Breast epithelium (tissue), 4 donors: ENCODE results near the gene FAM181A. TPM values are rescaled to one million over a fixed set of nuclear protein-coding genes. Genes with fewer than 3 reads are reported as not detected.

Source experiments
- DNase-seq, 2 donors: peaks; one replicate each; pipeline ENCODE4 v3.0.0-alpha.2; 2019; ENCODE audit warnings: low spot score in 2 of 2
- H3K27ac ChIP-seq, 2 donors: fragments of 200-600 bp; sonication (generic) in 1 of 2; one replicate each; pipeline ENCODE4 v1.5.1; 2016 to 2019; ENCODE audit warnings: mild to moderate bottlenecking in 1 of 2
- H3K27me3 ChIP-seq, 2 donors: fragments of 200-600 bp; sonication (generic) in 1 of 2; one replicate each; pipeline versions ENCODE4 v1.5.1 to v1.6.0; 2017 to 2019; ENCODE audit warnings: control low read depth in 1 of 2, mild to moderate bottlenecking in 1 of 2
- H3K36me3 ChIP-seq: fragments of 200-600 bp; one replicate; pipeline ENCODE4 v1.5.1; 2019
- H3K4me1 ChIP-seq, 2 donors: fragments of 200-600 bp; sonication (generic); one replicate each; pipeline ENCODE4 v1.5.1; 2016 to 2019; ENCODE audit warnings: control low read depth in 1 of 2
- H3K4me3 ChIP-seq, 3 donors: fragments of 200-600 bp; sonication (generic); 1 replicate in 2 of 3; 2 replicates in 1 of 3; pipeline ENCODE4 v1.5.1; 2016 to 2019; ENCODE audit warnings: mild to moderate bottlenecking in 3 of 3, moderate library complexity in 2 of 3
- H3K9me3 ChIP-seq, 2 donors: fragments of 200-600 bp; sonication (generic) in 1 of 2; one replicate each; pipeline ENCODE4 v1.5.1; 2016 to 2019; ENCODE audit warnings: control low read depth in 1 of 2
- CTCF ChIP-seq, 3 donors: fragments of 450-650 bp; IDR thresholded peaks; one replicate each; pipeline ENCODE4 v1.5.1; 2016 to 2017; ENCODE audit warnings: antibody characterized with exemption in 3 of 3, mild to moderate bottlenecking in 3 of 3, moderate library complexity in 3 of 3
- POLR2A ChIP-seq: fragments of 450-650 bp; IDR thresholded peaks from one replicate; pipeline ENCODE4 v1.6.1; 2016; ENCODE audit warnings: antibody characterized with exemption, mild to moderate bottlenecking, moderate library complexity
- POLR2AphosphoS5 ChIP-seq, 3 donors: sonication (generic); formaldehyde crosslinking; IDR thresholded peaks; one replicate each; pipeline ENCODE4 v1.6.1; 2017; ENCODE audit warnings: antibody characterized with exemption in 3 of 3
- intact Hi-C: fragments of 100-400 bp; cut with DNase I; formaldehyde crosslinking; loops from one replicate; pipeline ENCODE4 v1.15.1; 2023; ENCODE audit warnings: low total_unique reads
- total RNA-seq, 3 donors: library from RNA; depleted of rRNA; stranded (reverse); fragments of >200 nt; gene quantifications; one replicate each; pipeline ENCODE4 v1.1.0, GENCODE V29; 2016

The FAM181A gene
- total RNA-seq, 3 donors from 2014 or later: not detected

GRCh38 chr14:93926245-93926872, 785 bp upstream of the FAM181A start:
- peak overlapping the region in 1 of 2 donors; percentile 43 for H3K27ac ChIP-seq
- no peak overlapping the region for H3K4me3 ChIP-seq
- DNase-seq: no peak
- TF ChIP-seq POLR2AphosphoS5 (IDR thresholded peaks at IDR 0.05): no peak
- no peak for TF ChIP-seq POLR2A
- no peak for TF ChIP-seq CTCF (IDR thresholded peaks at IDR 0.05)
- intact Hi-C loops: no loop called here
- H3K36me3 ChIP-seq: no peaks in the 10 kb centered on the region
- H3K4me1 ChIP-seq: no peaks in the 10 kb centered on the region
- H3K9me3 ChIP-seq: no peaks in the 10 kb centered on the region
- H3K27me3 ChIP-seq: no peaks in the 10 kb centered on the region

- Histone ChIP-seq H3K27ac (peak overlapping the region in 1 of 2 donors; percentile 43), H3K4me1 (no peaks in the 10 kb centered on the region), H3K9me3 (no peaks in the 10 kb centered on the region), H3K36me3 (no peaks in the 10 kb centered on the region), H3K4me3 (peak overlapping the region in 1 of 3 donors; percentile 48), H3K27me3 (no peaks in the 10 kb centered on the region)
- no peak for TF ChIP-seq POLR2AphosphoS5 (IDR thresholded peaks at IDR 0.05)
- no peak for TF ChIP-seq CTCF (IDR thresholded peaks at IDR 0.05)
- TF ChIP-seq POLR2A: no peak
- DNase-seq: no peak
- intact Hi-C loops: no loop called here
These were observed 629 bp downstream of the FAM181A start for GRCh38 chr14:93927800-93928145.

GRCh38 chr14:93928184-93929047, 1.3 kb downstream of the FAM181A start:
- no peaks in the 10 kb centered on the region for H3K4me1 ChIP-seq
- H3K27ac ChIP-seq: no peak overlapping the region
- TF ChIP-seq CTCF (IDR thresholded peaks at IDR 0.05) (no peak), POLR2A (no peak), POLR2AphosphoS5 (IDR thresholded peaks at IDR 0.05) (no peak)
- DNase-seq: no peak
- H3K27me3 ChIP-seq: no peaks in the 10 kb centered on the region
- H3K36me3 ChIP-seq: no peaks in the 10 kb centered on the region
- H3K9me3 ChIP-seq: no peaks in the 10 kb centered on the region
- intact Hi-C loops: no loop called here
- H3K4me3 ChIP-seq: no peak overlapping the region

- intact Hi-C loops: no loop called here
- DNase-seq: no peak
- no peak overlapping the region for H3K4me3 ChIP-seq
- no peaks in the 10 kb centered on the region for H3K9me3 ChIP-seq
- no peaks in the 10 kb centered on the region for H3K36me3 ChIP-seq
- no peak overlapping the region for H3K27ac ChIP-seq
- TF ChIP-seq CTCF (IDR thresholded peaks at IDR 0.05) (no peak), POLR2A (no peak), POLR2AphosphoS5 (IDR thresholded peaks at IDR 0.05) (no peak)
- H3K27me3 ChIP-seq: no peaks in the 10 kb centered on the region
- H3K4me1 ChIP-seq: no peaks in the 10 kb centered on the region
These were observed 1.9 kb downstream of the FAM181A start for GRCh38 chr14:93929048-93929535.

- Histone ChIP-seq H3K27me3 (no peaks in the 10 kb centered on the region), H3K4me3 (no peak overlapping the region), H3K9me3 (no peaks in the 10 kb centered on the region), H3K4me1 (no peaks in the 10 kb centered on the region), H3K36me3 (no peaks in the 10 kb centered on the region), H3K27ac (no peak overlapping the region)
- intact Hi-C loops: no loop called here
- DNase-seq: no peak
- TF ChIP-seq POLR2A: no peak
These were observed 2.5 kb downstream of the FAM181A start for GRCh38 chr14:93929657-93930056.
